HepG2 (cell line): ENCODE data around the gene TBC1D5. TPM values are rescaled to one million over a fixed set of nuclear protein-coding genes. Genes with fewer than 3 reads are reported as not detected.

Experiments
- ATAC-seq: fragments of 200-7000 bp; cut with Tn5 transposase; 3 replicates; pipeline ENCODE4 v1.9.1; 2020; ENCODE audit warnings: mild to moderate bottlenecking, moderate library complexity
- BruUV-seq: library from RNA; stranded (reverse); fragments of 400-500 nt; replicated peaks from 2 replicates; lab custom pipeline; 2021; lab: Mats Ljungman, UMichigan
- CTCF ChIA-PET: fragments of 300-600 bp; formaldehyde crosslinking; extraction: SDS; loops from one replicate; lab custom pipeline; 2021; ENCODE audit warnings: low total read pairs, inconsistent platforms, low intra/inter-chr PET ratio; lab: Yijun Ruan, JAX
- POLR2A ChIA-PET: fragments of 350-600 bp; sonication (Branson Sonifier 250); formaldehyde crosslinking; loops from one replicate; lab custom pipeline; 2020; ENCODE audit warnings: antibody characterized with exemption, inconsistent platforms; lab: Yijun Ruan, JAX
- DNase-seq: peaks from one replicate; pipeline ENCODE4 v3.0.0-alpha.2; 2015; ENCODE audit warnings: low spot score
- FAIRE-seq: peaks from 3 replicates; lab custom pipeline; 2011; peaks lifted over from hg19 to GRCh38; lab: Jason Lieb, UNC
- H2AFZ ChIP-seq: one replicate; pipeline ENCODE4 v1.6.1; 2011; ENCODE audit warnings: low read length, inconsistent platforms
- H3K27ac ChIP-seq: fragments of 300-600 bp; 3 replicates; pipeline ENCODE4 v1.8.0; 2011; ENCODE audit warnings: mixed run types, mild to moderate bottlenecking, mixed read lengths, low read length, inconsistent platforms; ENCODE audit not compliant: insufficient read depth; ENCODE audit errors: extremely low read length
- H3K27me3 ChIP-seq, 2 experiments: fragments of 200-600 bp in 1 of 2; 2 replicates in 1 of 2; 3 replicates in 1 of 2; pipeline versions ENCODE4 v1.6.0 to v1.8.0; 2011; ENCODE audit warnings: low read length in 2 of 2, mild to moderate bottlenecking in 2 of 2, moderate library complexity in 2 of 2, inconsistent platforms in 1 of 2; ENCODE audit not compliant: insufficient read depth in 2 of 2, control insufficient read depth in 1 of 2
- H3K36me3 ChIP-seq, 2 experiments: fragments of 200-600 bp in 1 of 2; replicated peaks in 1 of 2; 2 replicates in 1 of 2; 3 replicates in 1 of 2; pipeline versions ENCODE4 v1.5.1 to v1.8.0; 2011; ENCODE audit warnings: low read length in 2 of 2, inconsistent platforms in 1 of 2; ENCODE audit not compliant: insufficient read depth in 2 of 2, control insufficient read depth in 1 of 2
- H3K4me1 ChIP-seq: 2 replicates; pipeline ENCODE4 v1.5.1; 2012; ENCODE audit warnings: low read length, inconsistent platforms; ENCODE audit not compliant: insufficient read depth
- H3K4me2 ChIP-seq: 2 replicates; pipeline ENCODE4 v1.6.0; 2011; ENCODE audit warnings: low read depth, low read length, inconsistent platforms
- H3K4me3 ChIP-seq, 3 experiments: fragments of 200-600 bp in 1 of 3; sonication (generic), shearing (Covaris generic) in 1 of 3; replicated peaks in 1 of 3; 2 replicates each; pipeline ENCODE4 v1.5.1; 2011 to 2016; ENCODE audit warnings: low read length in 3 of 3, inconsistent platforms in 2 of 3, low read depth in 2 of 3, mild to moderate bottlenecking in 2 of 3, control low read depth in 1 of 3, mixed read lengths in 1 of 3; ENCODE audit not compliant: insufficient read depth in 1 of 3
- H3K79me2 ChIP-seq: one replicate; pipeline ENCODE4 v1.6.1; 2011; ENCODE audit warnings: low read length, inconsistent platforms; ENCODE audit not compliant: insufficient read depth
- H3K9ac ChIP-seq: 2 replicates; pipeline ENCODE4 v1.6.0; 2011; ENCODE audit warnings: mild to moderate bottlenecking, low read depth, low read length, inconsistent platforms; ENCODE audit not compliant: insufficient read depth
- H3K9me3 ChIP-seq: 2 replicates; pipeline ENCODE4 v1.5.1; 2012; ENCODE audit warnings: mild to moderate bottlenecking, low read length
- H4K20me1 ChIP-seq: 2 replicates; pipeline ENCODE4 v1.6.0; 2011; ENCODE audit warnings: inconsistent platforms, mild to moderate bottlenecking, low read length, moderate library complexity; ENCODE audit not compliant: insufficient read depth
- BHLHE40 ChIP-seq: IDR thresholded peaks from 2 replicates; pipeline ENCODE4 v1.6.1; 2011; ENCODE audit warnings: low read length, improper control_type of control experiment
- CAMTA2 ChIP-seq: sonication (generic); formaldehyde crosslinking; IDR thresholded peaks from 2 replicates; pipeline ENCODE4 v1.4.0; 2020; ENCODE audit warnings: mild to moderate bottlenecking, missing genetic modification reagents, borderline replicate concordance
- CC2D1A ChIP-seq: sonication (generic); formaldehyde crosslinking; IDR thresholded peaks from 2 replicates; pipeline ENCODE4 v1.8.1; 2023; ENCODE audit warnings: mild to moderate bottlenecking, missing genetic modification reagents
- CEBPG ChIP-seq: IDR thresholded peaks from 2 replicates; pipeline ENCODE4 v1.6.1; 2016
- DMAP1 ChIP-seq: IDR thresholded peaks from 2 replicates; pipeline ENCODE4 v1.6.1; 2016
- GABPA ChIP-seq, 2 experiments: IDR thresholded peaks; 2 replicates each; pipeline ENCODE4 v1.6.1; 2011 to 2016; ENCODE audit warnings: low read depth in 2 of 2, low read length in 1 of 2, missing biosample characterization in 1 of 2, missing genetic modification characterization in 1 of 2
- ISX ChIP-seq: sonication (generic); formaldehyde crosslinking; conservative IDR thresholded peaks from 2 replicates; pipeline ENCODE4 v1.5.0; 2020; ENCODE audit warnings: missing genetic modification reagents
- LRRFIP1 ChIP-seq: sonication (generic); formaldehyde crosslinking; conservative IDR thresholded peaks from 2 replicates; pipeline ENCODE4 v1.4.0; 2020; ENCODE audit warnings: missing genetic modification reagents
- MAFF ChIP-seq: IDR thresholded peaks from 2 replicates; pipeline ENCODE4 v1.6.1; 2011; ENCODE audit warnings: low read depth, low read length, improper control_type of control experiment
- MAFK ChIP-seq, 2 experiments: IDR thresholded peaks in 1 of 2; conservative IDR thresholded peaks in 1 of 2; 2 replicates each; pipeline ENCODE4 v1.6.1; 2011; ENCODE audit warnings: improper control_type of control experiment in 2 of 2, low read length in 2 of 2
- MED8 ChIP-seq: sonication (generic); formaldehyde crosslinking; IDR thresholded peaks from 2 replicates; pipeline ENCODE4 v1.8.1; 2023; ENCODE audit warnings: mild to moderate bottlenecking, missing genetic modification reagents; ENCODE audit not compliant: insufficient replicate concordance
- RBM22 ChIP-seq: fragments of 200-400 bp; formaldehyde crosslinking; optimal IDR thresholded peaks from 2 replicates; pipeline ENCODE3; 2017; ENCODE audit warnings: mild to moderate bottlenecking, low read length, moderate library complexity
- SP1 ChIP-seq, 2 experiments: fragments of 450-650 bp in 1 of 2; sonication (generic) in 1 of 2; formaldehyde crosslinking in 1 of 2; IDR thresholded peaks; 2 replicates each; pipeline versions ENCODE4 v1.4.0 to v1.6.1; 2016 to 2020; ENCODE audit warnings: missing genetic modification reagents in 1 of 2
- SRY ChIP-seq: sonication (generic); formaldehyde crosslinking; IDR thresholded peaks from 2 replicates; pipeline ENCODE4 v1.8.0; 2022; ENCODE audit warnings: mild to moderate bottlenecking, missing genetic modification reagents
- TFDP2 ChIP-seq: sonication (generic); formaldehyde crosslinking; IDR thresholded peaks from 2 replicates; pipeline ENCODE4 v1.4.0; 2020; ENCODE audit warnings: missing genetic modification reagents
- THAP11 ChIP-seq: IDR thresholded peaks from 2 replicates; pipeline ENCODE4 v1.6.1; 2016; ENCODE audit warnings: missing biosample characterization, missing genetic modification reagents
- ZFP41 ChIP-seq: sonication (generic); formaldehyde crosslinking; IDR thresholded peaks from 2 replicates; pipeline ENCODE4 v1.4.0; 2020; ENCODE audit warnings: mild to moderate bottlenecking, missing genetic modification reagents, borderline replicate concordance
- ZNF136 ChIP-seq: sonication (generic); formaldehyde crosslinking; IDR thresholded peaks from 2 replicates; pipeline ENCODE4 v1.8.1; 2022; ENCODE audit warnings: low read depth, mild to moderate bottlenecking, moderate library complexity, missing genetic modification reagents
- ZNF740 ChIP-seq: sonication (generic); formaldehyde crosslinking; IDR thresholded peaks from 2 replicates; pipeline ENCODE4 v1.4.0; 2020; ENCODE audit warnings: missing genetic modification reagents
- ZNF75D ChIP-seq: sonication (generic); formaldehyde crosslinking; IDR thresholded peaks from 2 replicates; pipeline ENCODE4 v1.8.1; 2023; ENCODE audit warnings: missing genetic modification reagents, mild to moderate bottlenecking, borderline replicate concordance
- ZNF780A ChIP-seq: sonication (generic); formaldehyde crosslinking; IDR thresholded peaks from 2 replicates; pipeline ENCODE4 v1.8.0; 2022; ENCODE audit warnings: mild to moderate bottlenecking, missing genetic modification reagents, moderate library complexity
- in situ Hi-C: cut with HindIII; loops from 2 replicates; pipeline ENCODE4 v1.10.0; 2017; ENCODE audit warnings: low pct_unique_long_range_greater_than_20kb; ENCODE audit not compliant: extremely low pct_ligation_motif_present
- intact Hi-C: fragments of 100-400 bp; cut with micrococcal nuclease; formaldehyde crosslinking; loops from one replicate; pipeline ENCODE4 v1.10.0; 2022; ENCODE audit not compliant: unreplicated experiment
- polyA plus RNA-seq, 8 experiments: library from polyadenylated mRNA; depleted of rRNA in 3 of 8; stranded (reverse) in 7 of 8; unstranded in 1 of 8; fragments of >200 nt; fragmentation: Illumina TruSeq in 4 of 8; extraction: Trizol in 4 of 8; gene quantifications; 2 replicates each; pipeline versions ENCODE4 v1.2.1 to v1.2.3, GENCODE V29; 2011 to 2016; ENCODE audit warnings: low read depth in 4 of 8, missing spikeins in 1 of 8, mixed read lengths in 1 of 8; ENCODE audit not compliant: insufficient read depth in 1 of 8
- total RNA-seq, 5 experiments: library from RNA; depleted of rRNA; stranded (reverse); fragments of >200 nt; fragmentation: Illumina TruSeq; extraction: Trizol; gene quantifications; 2 replicates each; pipeline ENCODE4 v1.2.3, GENCODE V29; 2016; ENCODE audit warnings: low read depth in 1 of 5

The TBC1D5 gene
- total and polyA plus RNA-seq, 2 of the 13 experiments (the other 11 are each of a cell fraction or from before 2014, with no cell fraction given) = 19.2 to 33.3 TPM

GRCh38 chr3:17298038-17298437 lies 444.4 kb downstream of the TBC1D5 start (continued):
- TF ChIP-seq MAFK (conservative IDR thresholded peaks at IDR 0.05 in 1 of 2, IDR thresholded peaks at IDR 0.05 in 1 of 2; ENCODE audit: low read length in 2 of 2) = peak; percentile 21 to 69; a peak in 2 of 4 replicates
- TF ChIP-seq MAFF = 0 out of 2 replicates have a peak, but pooled peaks have one; percentile 31
- no peak for TF ChIP-seq THAP11
- no peak for TF ChIP-seq ZNF780A (CRISPR knock-in tag)

GRCh38 chr3:17292556-17292955 lies 449.9 kb downstream of the TBC1D5 start:
- Histone ChIP-seq H3K27ac (no peak overlapping the region), H2AFZ (no peak overlapping the region), H3K9ac (no peak overlapping the region), H3K9me3 (no peaks in the 10 kb centered on the region), H3K27me3 (no peaks in the 10 kb centered on the region), H3K79me2 (no peaks in the 10 kb centered on the region), H3K36me3 (no peaks in the 10 kb centered on the region; a peak in 3 of 5 replicates), H3K4me3 (no peak overlapping the region), H3K4me1 (no peaks in the 10 kb centered on the region), H3K4me2 (no peak overlapping the region), H4K20me1 (no peaks in the 10 kb centered on the region)
- DNase-seq (no peak), FAIRE-seq (no peak), ATAC-seq (no peak)
- ChIA-PET CTCF (no interaction called here), POLR2A (no interaction called here)
- no TSS peak for BruUV-seq
- intact Hi-C loops = no loop called here
- in situ Hi-C loops = no loop called here
- no peak for TF ChIP-seq CEBPG (CRISPR knock-in tag)
- TF ChIP-seq TFDP2 = no peak
- TF ChIP-seq ZNF75D (CRISPR knock-in tag) = no peak
- TF ChIP-seq MED8 (CRISPR knock-in tag) = no peak
- TF ChIP-seq GABPA (IDR thresholded peaks at IDR 0.05; ENCODE audit: low read depth, low read length) = no peak
- TF ChIP-seq GABPA (CRISPR knock-in tag; IDR thresholded peaks at IDR 0.05; ENCODE audit: low read depth) = no peak
- TF ChIP-seq ZNF136 (CRISPR knock-in tag) = no peak
- no peak for TF ChIP-seq ZNF740 (CRISPR knock-in tag)
- TF ChIP-seq SP1 (IDR thresholded peaks at IDR 0.05) = no peak
- TF ChIP-seq SP1 (CRISPR knock-in tag; IDR thresholded peaks at IDR 0.05) = no peak
- TF ChIP-seq ZFP41 (CRISPR knock-in tag) = no peak
- no peak for TF ChIP-seq SRY
- TF ChIP-seq DMAP1 (CRISPR knock-in tag) = no peak
- no peak for TF ChIP-seq RBM22
- no peak for TF ChIP-seq CC2D1A (CRISPR knock-in tag)
- no peak for TF ChIP-seq ISX (CRISPR knock-in tag)
- TF ChIP-seq LRRFIP1 (CRISPR knock-in tag) = no peak
- TF ChIP-seq CAMTA2 (CRISPR knock-in tag) = no peak
- no peak for TF ChIP-seq BHLHE40
